Activated CD8-positive, alpha-beta memory T cell treated with anti-CD3 and anti-CD28 coated beads, Interleukin-2, amount 50 U/mL, for 1 hour (primary cell): Measurements from ENCODE around the gene AKAIN1.

ENCODE experiments used
- DNase-seq: peaks from one replicate; pipeline ENCODE4 v3.0.0-alpha.2; 2020; ENCODE audit errors: extremely low read depth

Gene AKAIN1

GRCh38 chr18:5159080-5159479, 38.0 kb downstream of the AKAIN1 start:
- peak; percentile 3 for DNase-seq

DNA sequence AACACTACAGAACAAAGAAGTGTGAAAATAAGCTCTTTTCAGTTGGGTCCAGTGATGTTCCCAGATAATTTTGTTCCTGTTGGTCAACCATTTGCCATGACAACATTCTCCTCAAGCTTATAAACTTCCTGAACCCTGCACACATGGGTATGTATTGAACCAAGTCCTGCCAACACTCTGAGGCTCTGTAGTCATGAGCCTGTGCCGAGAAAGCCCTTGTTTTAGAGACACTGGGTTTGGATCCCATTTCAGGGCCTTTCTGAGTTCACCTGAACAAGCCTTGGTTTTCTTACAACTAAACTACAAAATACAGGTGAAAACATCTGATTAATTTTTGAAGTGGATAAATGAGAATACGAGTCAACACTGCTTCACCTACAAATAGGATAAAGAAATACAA, 38.5 kb downstream of the AKAIN1 start:
- no peak for DNase-seq

DNA sequence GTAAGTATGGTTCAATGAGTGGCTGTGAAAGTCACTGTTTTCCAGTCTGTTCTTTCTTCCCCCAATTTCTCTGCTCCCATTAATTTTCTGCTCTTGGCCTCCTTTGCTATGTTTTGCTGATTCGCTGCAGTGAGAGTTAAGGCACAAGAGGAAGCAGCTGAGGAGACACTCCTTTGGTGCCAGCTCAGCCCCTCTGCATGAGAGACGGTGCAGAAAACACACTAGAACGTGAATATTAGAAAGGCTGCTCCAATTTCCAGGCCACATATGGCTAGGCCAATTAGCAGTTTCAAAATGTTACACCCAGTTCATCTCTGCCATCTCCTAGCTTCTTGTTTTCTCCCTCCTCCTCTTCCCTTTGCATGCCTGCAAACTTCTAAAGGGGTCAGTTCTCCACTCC, 38.9 kb downstream of the AKAIN1 start:
- DNase-seq = no peak

- no peak for DNase-seq
These were observed 41.2 kb downstream of the AKAIN1 start for GRCh38 chr18:5155907-5156287.

DNA sequence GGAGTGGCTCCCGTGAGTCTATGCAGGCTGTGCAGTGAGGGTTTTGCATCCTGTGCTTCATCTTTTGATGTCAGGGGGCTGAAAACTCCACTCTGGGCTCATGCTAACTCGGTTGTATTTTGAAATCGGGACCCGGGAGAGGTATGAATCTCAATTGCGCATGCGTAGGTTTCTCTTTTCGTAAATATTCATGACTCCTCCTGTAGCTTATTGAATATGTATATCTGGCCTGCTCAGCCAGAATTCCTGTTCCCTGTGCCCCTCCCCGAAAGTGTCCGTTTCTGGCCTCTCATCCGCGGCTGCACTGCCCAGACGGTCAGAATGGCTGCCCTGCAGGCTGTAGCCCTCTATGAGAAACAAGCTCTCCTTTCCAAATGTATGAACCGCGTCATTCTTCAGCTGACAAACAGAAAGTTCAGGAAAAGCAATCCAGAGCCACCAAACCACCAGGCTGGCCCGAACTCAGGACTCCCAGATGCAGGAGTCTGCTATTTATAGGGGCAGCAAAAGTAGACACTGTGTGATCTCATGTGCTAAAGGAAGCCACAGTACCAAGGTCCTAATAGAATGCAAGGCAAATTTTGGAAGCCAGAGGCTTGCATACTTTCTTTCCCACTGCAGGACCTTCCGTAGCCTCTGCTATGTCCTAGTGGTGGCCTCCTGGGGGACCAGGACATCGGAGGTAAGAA, 41.7 kb downstream of the AKAIN1 start:
- no peak for DNase-seq

- DNase-seq = no peak
These were observed 44.6 kb downstream of the AKAIN1 start for GRCh38 chr18:5152343-5153020.

DNA sequence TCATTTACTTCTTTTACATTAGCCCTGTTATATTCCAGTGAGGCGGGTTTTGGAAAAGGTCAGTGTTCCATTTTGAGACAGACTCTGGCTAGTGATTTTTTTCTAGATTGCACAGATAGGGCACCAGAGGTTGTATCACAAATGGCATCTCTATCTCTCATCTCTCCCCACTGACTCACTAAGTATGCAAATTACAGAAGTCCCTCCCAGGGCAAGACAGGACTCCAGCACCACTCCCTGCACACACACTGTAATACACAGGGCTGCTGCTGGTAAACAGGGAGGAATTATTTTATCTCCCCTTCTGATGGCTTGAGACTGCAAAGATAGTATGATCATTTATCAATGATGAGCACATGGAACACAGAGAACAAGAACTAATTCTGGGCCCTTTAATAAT, 46.2 kb downstream of the AKAIN1 start:
- DNase-seq = no peak

GRCh38 chr18:5146093-5146492, 51.0 kb downstream of the AKAIN1 start:
- DNase-seq = no peak

GRCh38 chr18:5145168-5145825, 51.8 kb downstream of the AKAIN1 start:
- no peak for DNase-seq

DNA sequence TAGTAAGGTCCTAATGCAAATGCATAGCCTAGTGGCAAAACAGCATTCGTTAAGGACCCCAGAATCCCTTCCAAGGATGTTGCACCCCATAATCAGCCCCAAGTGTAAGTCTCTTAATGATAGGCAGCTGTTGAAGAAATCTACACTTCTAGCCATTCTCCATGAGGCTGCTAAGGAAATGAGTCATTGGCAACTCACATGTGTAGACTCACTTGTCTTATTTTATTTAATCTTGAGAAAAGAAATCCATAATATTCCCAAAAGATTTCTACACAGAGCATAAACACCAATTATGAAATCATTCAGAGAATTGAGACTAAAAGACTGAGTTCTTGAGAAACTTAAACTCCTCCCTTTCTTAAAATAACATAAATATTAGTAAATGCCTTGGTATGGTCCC, 52.4 kb downstream of the AKAIN1 start:
- no peak for DNase-seq

DNA sequence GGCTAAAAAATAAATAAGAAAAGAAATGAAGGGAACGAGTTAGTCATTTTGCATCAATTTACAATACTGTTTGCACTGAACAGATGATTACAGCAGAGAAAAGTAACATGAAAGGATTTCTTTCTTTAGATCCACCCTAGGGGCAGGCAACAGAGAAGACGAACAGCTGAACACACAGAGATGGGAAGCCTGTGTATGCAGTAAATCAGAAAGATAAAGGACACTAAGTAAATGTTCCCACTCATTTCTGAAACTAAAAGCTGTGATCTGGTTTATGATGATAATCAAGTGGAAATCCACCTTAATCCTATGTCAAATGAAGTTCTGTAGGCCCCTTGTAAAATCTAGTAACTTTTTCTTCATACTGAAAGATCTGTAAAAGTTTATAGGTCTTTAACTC, 54.2 kb downstream of the AKAIN1 start:
- no peak for DNase-seq

- no peak for DNase-seq
These were observed 54.9 kb downstream of the AKAIN1 start for GRCh38 chr18:5142131-5142530.

- DNase-seq = no peak
These were observed 59.8 kb downstream of the AKAIN1 start for GRCh38 chr18:5137261-5137660.

DNA sequence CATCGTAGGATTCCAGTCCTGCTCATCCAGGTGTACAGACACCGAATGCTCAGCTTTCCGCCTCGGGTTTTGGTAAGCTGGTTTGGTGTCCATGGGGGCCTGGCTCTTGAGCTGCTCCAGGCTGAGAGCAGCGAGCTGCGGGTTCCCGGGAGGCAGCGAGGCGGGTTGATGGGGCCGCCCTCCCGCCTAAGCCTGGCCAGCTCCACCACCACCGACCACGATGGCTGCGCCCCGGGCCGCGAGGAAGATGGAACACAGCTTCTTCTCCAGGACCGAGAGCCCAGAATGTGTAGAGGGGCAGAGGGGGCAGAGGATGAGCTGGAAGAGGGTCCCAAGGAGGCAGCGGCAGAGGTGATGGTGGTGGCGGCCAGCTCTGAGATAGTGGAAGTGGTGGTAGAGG, 64.1 kb downstream of the AKAIN1 start:
- no peak for DNase-seq

- no peak for DNase-seq
These were observed 74.8 kb downstream of the AKAIN1 start for GRCh38 chr18:5122272-5122671.

GRCh38 chr18:5110266-5110665, 86.8 kb downstream of the AKAIN1 start:
- no peak for DNase-seq

- no peak for DNase-seq
These were observed 89.1 kb downstream of the AKAIN1 start for GRCh38 chr18:5107988-5108387.

GRCh38 chr18:5106730-5107129, 90.3 kb downstream of the AKAIN1 start:
- DNase-seq = no peak

DNA sequence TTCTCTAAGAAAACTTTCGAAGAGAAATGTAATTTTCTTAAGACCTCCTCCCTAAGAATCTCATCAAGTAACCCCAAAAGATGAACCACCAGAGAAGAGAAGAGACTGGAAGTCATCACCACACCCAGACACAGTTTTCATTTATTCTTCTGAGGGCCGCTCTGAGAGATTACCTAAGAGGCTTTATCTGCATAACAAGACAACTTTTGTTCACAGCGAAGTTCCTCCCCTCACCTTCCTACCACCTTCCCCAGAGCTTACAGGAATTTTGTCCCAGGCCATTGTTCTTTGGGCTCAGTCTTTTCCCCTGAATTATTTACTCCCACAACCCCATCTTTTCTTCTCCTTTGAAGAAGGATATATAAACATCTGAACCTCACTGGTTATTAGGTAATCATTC, 92.8 kb downstream of the AKAIN1 start:
- DNase-seq = no peak

DNA sequence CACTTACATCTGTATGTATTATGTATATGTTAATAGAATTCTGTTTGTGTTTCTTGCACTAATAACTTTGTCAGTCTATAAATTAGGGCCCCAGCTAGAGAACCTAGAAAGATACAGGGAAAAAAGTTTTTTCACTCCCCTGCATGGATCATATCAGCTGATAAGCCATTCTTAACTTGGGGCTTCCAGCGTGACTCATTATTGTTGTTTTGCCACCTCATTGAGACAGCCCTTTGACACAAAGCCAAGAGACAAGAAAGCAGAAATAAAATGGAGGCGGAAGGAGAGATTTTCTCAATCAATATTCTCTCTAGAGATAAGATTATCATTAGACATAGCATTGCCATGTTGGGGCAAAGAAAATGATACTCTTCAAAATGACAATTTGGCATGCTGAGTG, 93.4 kb downstream of the AKAIN1 start:
- no peak for DNase-seq

- no peak for DNase-seq
These were observed 93.8 kb downstream of the AKAIN1 start for GRCh38 chr18:5103286-5103685.

- DNase-seq = no peak
These were observed 99.8 kb downstream of the AKAIN1 start for GRCh38 chr18:5097116-5097703.

- DNase-seq = no peak
These were observed 101.8 kb downstream of the AKAIN1 start for GRCh38 chr18:5095239-5095638.
